Trophoblast cell (in vitro differentiated cells and primary cell): Measurements from ENCODE around the gene RNF224.

ENCODE experiments used
- DNase-seq, 2 donors: peaks; one replicate each; pipeline ENCODE4 v3.0.0-alpha.2; 2016
- H2AFZ ChIP-seq: 2 replicates; pipeline ENCODE4 v1.6.1; 2013; ENCODE audit warnings: low read length, moderate library complexity, mild to moderate bottlenecking; ENCODE audit not compliant: insufficient read depth, poor library complexity
- H2AK5ac ChIP-seq: 2 replicates; pipeline ENCODE4 v1.6.1; 2013; ENCODE audit warnings: mild to moderate bottlenecking, low read length
- H2BK120ac ChIP-seq: 2 replicates; pipeline ENCODE4 v1.6.1; 2013; ENCODE audit warnings: low read length, mild to moderate bottlenecking, moderate library complexity; ENCODE audit not compliant: insufficient read depth, poor library complexity
- H2BK12ac ChIP-seq: 2 replicates; pipeline ENCODE4 v1.6.1; 2013; ENCODE audit warnings: mild to moderate bottlenecking, low read length, moderate library complexity
- H2BK5ac ChIP-seq: 2 replicates; pipeline ENCODE4 v1.6.1; 2013; ENCODE audit warnings: low read length, low read depth, moderate library complexity, mild to moderate bottlenecking; ENCODE audit not compliant: poor library complexity
- H3K14ac ChIP-seq: 2 replicates; pipeline ENCODE4 v1.6.1; 2013; ENCODE audit warnings: mild to moderate bottlenecking, low read length
- H3K18ac ChIP-seq: 2 replicates; pipeline ENCODE4 v1.6.1; 2013; ENCODE audit warnings: mild to moderate bottlenecking, low read length
- H3K23ac ChIP-seq: 2 replicates; pipeline ENCODE4 v1.6.1; 2013; ENCODE audit warnings: low read length
- H3K27ac ChIP-seq: 2 replicates; pipeline ENCODE4 v1.5.1; 2013; ENCODE audit warnings: low read depth, mild to moderate bottlenecking, inconsistent platforms, low read length, moderate library complexity
- H3K27me3 ChIP-seq: 2 replicates; pipeline ENCODE4 v1.6.1; 2013; ENCODE audit warnings: inconsistent platforms, mild to moderate bottlenecking, low read length, moderate library complexity; ENCODE audit not compliant: insufficient read depth
- H3K36me3 ChIP-seq, 2 experiments: 1 replicate in 1 of 2; 2 replicates in 1 of 2; pipeline ENCODE4 v1.6.1; 2013; ENCODE audit warnings: low read length in 2 of 2, mild to moderate bottlenecking in 2 of 2, moderate library complexity in 1 of 2; ENCODE audit not compliant: insufficient read depth in 2 of 2, control insufficient read depth in 1 of 2
- H3K4ac ChIP-seq: 2 replicates; pipeline ENCODE4 v1.6.1; 2013; ENCODE audit warnings: low read depth, mild to moderate bottlenecking, low read length, moderate library complexity
- H3K4me1 ChIP-seq, 2 experiments: 1 replicate in 1 of 2; 2 replicates in 1 of 2; pipeline ENCODE4 v1.6.1; 2013; ENCODE audit warnings: low read length in 2 of 2, mild to moderate bottlenecking in 2 of 2, moderate library complexity in 1 of 2; ENCODE audit not compliant: insufficient read depth in 2 of 2, control insufficient read depth in 1 of 2
- H3K4me2 ChIP-seq: 2 replicates; pipeline ENCODE4 v1.6.1; 2013; ENCODE audit warnings: inconsistent platforms, mild to moderate bottlenecking, low read length, moderate library complexity
- H3K4me3 ChIP-seq: 2 replicates; pipeline ENCODE4 v1.5.1; 2013; ENCODE audit warnings: mild to moderate bottlenecking, low read depth, low read length, inconsistent platforms
- H3K79me1 ChIP-seq: one replicate; pipeline ENCODE4 v1.6.1; 2013; ENCODE audit warnings: low read length
- H3K79me2 ChIP-seq: 2 replicates; pipeline ENCODE4 v1.6.1; 2013; ENCODE audit warnings: low read length, mild to moderate bottlenecking; ENCODE audit not compliant: control insufficient read depth, insufficient read depth, poor library complexity
- H3K9ac ChIP-seq: 2 replicates; pipeline ENCODE4 v1.6.1; 2013; ENCODE audit warnings: mild to moderate bottlenecking, low read length
- H3K9me3 ChIP-seq: 2 replicates; pipeline ENCODE4 v1.6.1; 2013; ENCODE audit warnings: low read depth, mild to moderate bottlenecking, control low read depth, inconsistent platforms, low read length; ENCODE audit not compliant: insufficient read depth
- H4K12ac ChIP-seq: 2 replicates; pipeline ENCODE4 v1.6.1; 2013; ENCODE audit warnings: low read depth, mild to moderate bottlenecking, low read length, moderate library complexity
- H4K8ac ChIP-seq: 2 replicates; pipeline ENCODE4 v1.6.1; 2013; ENCODE audit warnings: low read depth, mild to moderate bottlenecking, low read length, moderate library complexity
- H4K91ac ChIP-seq: one replicate; pipeline ENCODE4 v1.6.1; 2013; ENCODE audit warnings: low read depth, mild to moderate bottlenecking, low read length, moderate library complexity
- WGBS: extraction: QIAGEN DNeasy Blood & Tissue Kit; methylation state at CpG from one replicate; pipeline ENCODE4 v1.1.7; 2013; ENCODE audit warnings: missing lambda C conversion rate; ENCODE audit not compliant: insufficient read length, insufficient coverage; ENCODE audit errors: extremely low coverage; 5-methylcytosine and 5-hydroxymethylcytosine counted together

RNF224 gene

DNA sequence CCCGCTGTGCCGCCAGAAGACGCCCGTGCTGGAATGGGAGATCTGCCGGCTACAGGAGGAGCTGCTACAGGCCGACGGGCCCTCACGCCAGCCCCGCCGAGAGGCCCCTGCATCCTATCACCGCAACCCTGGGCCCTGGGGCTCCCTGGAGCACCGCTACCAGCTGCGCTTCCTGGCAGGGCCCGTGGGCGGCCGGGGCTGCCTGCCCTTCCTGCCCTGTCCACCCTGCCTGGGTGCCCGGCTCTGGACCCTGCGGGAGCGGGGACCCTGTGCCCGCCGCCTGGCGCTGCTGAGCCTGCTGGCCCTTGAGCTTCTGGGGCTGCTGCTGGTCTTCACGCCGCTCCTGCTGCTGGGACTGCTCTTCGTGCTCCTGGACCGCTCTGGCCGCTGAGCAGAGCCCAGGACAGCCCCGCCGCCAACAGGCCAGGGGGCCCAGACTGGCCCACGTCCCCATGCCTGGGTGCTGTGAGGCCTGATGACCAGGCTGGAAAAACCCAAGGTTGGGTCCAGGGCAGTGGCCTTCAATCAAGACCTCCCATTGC lies 9.0 kb upstream of the RNF224 start:
- H3K27ac ChIP-seq: no peak overlapping the region
- peaks cover 18 to 21% of the 10 kb centered on the region in 2 experiments for H3K4me1 ChIP-seq
- no peak overlapping the region for H2BK5ac ChIP-seq
- no peak for DNase-seq
- H2BK120ac ChIP-seq: no peak overlapping the region
- H4K91ac ChIP-seq: no peak overlapping the region
- H4K8ac ChIP-seq: no peak overlapping the region
- no peak overlapping the region for H3K4me3 ChIP-seq
- H2AK5ac ChIP-seq: no peak overlapping the region
- peaks cover 37 to 40% of the 10 kb centered on the region in 2 experiments for H3K36me3 ChIP-seq
- H3K18ac ChIP-seq: no peak overlapping the region
- no peak overlapping the region for H4K12ac ChIP-seq
- WGBS: no CpG with 5 or more reads among the region's 30 CpGs
- H3K14ac ChIP-seq: no peak overlapping the region
- H3K9ac ChIP-seq: no peak overlapping the region
- H3K79me2 ChIP-seq: no peaks in the 10 kb centered on the region
- no peak overlapping the region for H3K4ac ChIP-seq
- peaks cover 5% of the 10 kb centered on the region for H3K79me1 ChIP-seq
- no peak overlapping the region for H3K23ac ChIP-seq
- H2AFZ ChIP-seq: no peak overlapping the region
- no peak overlapping the region for H2BK12ac ChIP-seq
- H3K27me3 ChIP-seq: no peaks in the 10 kb centered on the region
- no peaks in the 10 kb centered on the region for H3K9me3 ChIP-seq
- no peak overlapping the region for H3K4me2 ChIP-seq

DNA sequence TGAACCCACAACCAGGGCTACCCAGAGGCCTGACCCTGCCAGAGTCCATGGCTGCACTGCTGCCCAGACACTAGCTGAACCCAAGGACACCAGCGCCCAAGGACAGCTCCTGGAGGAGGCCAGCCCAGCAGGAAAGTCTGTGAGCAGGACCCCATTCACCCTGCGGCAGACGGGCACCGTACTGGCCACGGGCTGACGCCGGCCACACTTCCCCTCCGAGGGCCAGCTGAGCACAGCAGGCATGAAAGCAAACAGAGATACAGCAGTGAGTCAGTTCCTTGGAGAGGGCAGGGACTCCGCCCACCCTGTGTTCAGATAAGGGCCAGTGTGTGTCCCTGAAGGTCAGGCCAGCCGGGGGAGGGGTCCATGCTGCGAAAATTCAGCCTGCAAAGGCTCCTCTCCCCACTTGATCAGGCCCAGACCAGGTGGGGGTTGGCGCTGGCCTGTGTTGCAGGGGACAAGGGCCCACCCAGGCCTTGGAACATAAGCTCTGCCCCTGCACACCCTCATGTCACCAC lies 8.5 kb upstream of the RNF224 start:
- Histone ChIP-seq H2AK5ac (no peak overlapping the region), H3K79me1 (peaks cover 8% of the 10 kb centered on the region), H3K4ac (no peak overlapping the region), H2AFZ (no peak overlapping the region), H3K27ac (no peak overlapping the region), H3K4me2 (no peak overlapping the region), H4K8ac (no peak overlapping the region), H2BK5ac (no peak overlapping the region), H3K9ac (no peak overlapping the region), H2BK12ac (no peak overlapping the region), H3K36me3 (peaks cover 31 to 35% of the 10 kb centered on the region in 2 experiments), H3K14ac (no peak overlapping the region), H3K9me3 (no peaks in the 10 kb centered on the region), H3K4me3 (no peak overlapping the region), H2BK120ac (no peak overlapping the region), H3K23ac (no peak overlapping the region), H3K27me3 (no peaks in the 10 kb centered on the region), H3K79me2 (peaks cover 2% of the 10 kb centered on the region), H3K4me1 (peaks cover 18 to 21% of the 10 kb centered on the region in 2 experiments), H4K91ac (no peak overlapping the region), H3K18ac (no peak overlapping the region), H4K12ac (no peak overlapping the region)
- peak; percentile 43 to 50 for DNase-seq
- no CpG with 5 or more reads among the region's 12 CpGs for WGBS

DNA sequence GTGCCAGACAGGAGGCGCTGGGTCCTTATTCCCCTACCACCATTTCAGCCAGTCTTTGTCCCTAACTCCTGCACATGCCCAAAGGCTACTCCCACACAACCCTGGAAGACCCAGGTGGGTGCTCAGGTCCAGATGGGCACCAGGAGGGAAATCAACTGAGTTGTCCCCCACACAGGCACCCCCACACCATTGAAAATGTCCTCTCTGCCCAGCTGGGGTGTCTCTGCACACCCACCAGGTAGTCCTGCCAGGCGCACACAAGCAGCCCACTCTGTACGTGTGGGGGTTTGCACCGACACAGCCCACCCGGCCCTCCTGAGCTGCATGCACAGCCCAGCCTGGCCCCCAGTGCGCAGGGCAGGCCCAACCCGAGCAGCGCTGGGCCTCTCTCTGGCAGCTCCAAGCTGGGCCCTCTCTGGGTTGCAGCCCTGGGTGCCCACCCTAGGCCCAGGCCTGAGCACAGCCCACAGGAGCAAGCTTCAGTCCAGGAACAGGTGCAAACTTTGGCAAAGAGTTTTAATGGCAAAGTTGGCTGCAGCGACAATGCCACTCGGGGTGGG lies 7.5 kb upstream of the RNF224 start:
- H2BK120ac ChIP-seq: no peak overlapping the region
- no peak overlapping the region for H3K9ac ChIP-seq
- no peaks in the 10 kb centered on the region for H3K9me3 ChIP-seq
- no peak overlapping the region for H2AFZ ChIP-seq
- no peak overlapping the region for H3K4me3 ChIP-seq
- H3K18ac ChIP-seq: no peak overlapping the region
- no peak overlapping the region for H2BK5ac ChIP-seq
- WGBS: no CpG with 5 or more reads among the region's 10 CpGs
- peaks cover 21 to 24% of the 10 kb centered on the region in 2 experiments for H3K4me1 ChIP-seq
- no peaks in the 10 kb centered on the region for H3K27me3 ChIP-seq
- H3K36me3 ChIP-seq: peaks cover 22 to 25% of the 10 kb centered on the region in 2 experiments
- no peak overlapping the region for H3K4ac ChIP-seq
- no peak overlapping the region for H2BK12ac ChIP-seq
- no peak overlapping the region for H3K14ac ChIP-seq
- H3K79me1 ChIP-seq: peaks cover 8% of the 10 kb centered on the region
- DNase-seq: no peak
- no peak overlapping the region for H3K23ac ChIP-seq
- peaks cover 2% of the 10 kb centered on the region for H3K79me2 ChIP-seq
- no peak overlapping the region for H3K27ac ChIP-seq
- H3K4me2 ChIP-seq: no peak overlapping the region
- no peak overlapping the region for H4K12ac ChIP-seq
- no peak overlapping the region for H4K8ac ChIP-seq
- H4K91ac ChIP-seq: no peak overlapping the region
- no peak overlapping the region for H2AK5ac ChIP-seq

DNA sequence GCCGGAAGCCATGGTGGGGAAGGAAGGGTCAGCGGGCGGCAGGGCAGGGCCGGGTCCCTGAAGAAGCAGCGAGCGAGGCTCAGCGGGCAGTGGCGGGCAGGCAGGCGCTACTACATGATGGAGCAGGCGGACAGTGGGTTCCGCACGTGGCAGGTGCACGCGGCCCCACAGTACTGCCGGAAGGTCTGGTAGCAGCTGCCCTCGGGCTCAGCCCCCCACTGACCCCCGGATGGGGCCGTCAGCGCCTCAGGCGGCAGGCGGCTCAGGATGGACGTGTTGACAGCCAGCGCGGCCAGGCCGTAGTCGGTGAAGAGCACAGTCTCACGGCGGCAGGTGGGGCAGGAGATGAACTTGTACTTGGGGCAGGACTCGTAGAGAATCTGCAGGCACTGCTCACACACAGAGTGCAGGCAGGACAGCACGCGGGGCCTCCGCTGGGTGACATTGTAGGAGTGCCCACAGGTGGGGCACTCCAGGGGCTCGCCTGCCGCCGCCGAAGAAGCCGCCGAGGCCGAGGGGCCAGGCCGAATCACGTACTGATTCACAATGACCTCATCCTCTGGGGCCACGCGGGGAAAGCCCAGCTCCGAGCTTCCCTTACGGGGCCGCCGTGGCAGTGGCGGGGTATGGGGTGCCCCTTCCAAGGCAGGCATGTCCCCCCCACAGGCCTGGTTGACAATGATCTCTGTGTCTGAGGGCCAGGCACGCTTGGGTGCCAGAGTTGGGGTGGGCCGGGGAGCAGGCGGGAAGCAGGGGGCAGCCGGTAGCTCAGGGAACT lies 6.8 kb upstream of the RNF224 start:
- no peak for DNase-seq
- WGBS: no CpG with 5 or more reads among the region's 52 CpGs
- no peak overlapping the region for H2BK120ac ChIP-seq
- peaks cover 16 to 18% of the 10 kb centered on the region in 2 experiments for H3K36me3 ChIP-seq
- no peak overlapping the region for H2AK5ac ChIP-seq
- no peak overlapping the region for H4K91ac ChIP-seq
- no peak overlapping the region for H4K12ac ChIP-seq
- no peak overlapping the region for H3K18ac ChIP-seq
- H2BK12ac ChIP-seq: no peak overlapping the region
- no peaks in the 10 kb centered on the region for H3K9me3 ChIP-seq
- no peak overlapping the region for H3K4me3 ChIP-seq
- no peak overlapping the region for H2AFZ ChIP-seq
- no peak overlapping the region for H3K4me2 ChIP-seq
- no peak overlapping the region for H3K27ac ChIP-seq
- no peaks in the 10 kb centered on the region for H3K27me3 ChIP-seq
- peaks cover 21 to 24% of the 10 kb centered on the region in 2 experiments for H3K4me1 ChIP-seq
- H2BK5ac ChIP-seq: no peak overlapping the region
- no peak overlapping the region for H3K4ac ChIP-seq
- H3K23ac ChIP-seq: no peak overlapping the region
- H3K14ac ChIP-seq: no peak overlapping the region
- peaks cover 2% of the 10 kb centered on the region for H3K79me2 ChIP-seq
- H4K8ac ChIP-seq: no peak overlapping the region
- H3K9ac ChIP-seq: no peak overlapping the region
- H3K79me1 ChIP-seq: peaks cover 8% of the 10 kb centered on the region
